ACHN (cell line): ENCODE measurements around the gene GNG14.
"Not testable (repeated sequence)": the region's sequence is repeated elsewhere in the genome, so short reads cannot be mapped to it uniquely, and the experiment has no call there.

Experiments
- DNase-seq: peaks from one replicate; pipeline ENCODE4 v3.0.0-alpha.2; 2015
- in situ Hi-C: cut with HindIII; loops from 2 replicates; pipeline ENCODE4 v1.10.0; 2017; ENCODE audit warnings: low sequenced_read_pairs, low pct_ligation_motif_present, low pct_unique_long_range_greater_than_20kb

Gene GNG14

DNA sequence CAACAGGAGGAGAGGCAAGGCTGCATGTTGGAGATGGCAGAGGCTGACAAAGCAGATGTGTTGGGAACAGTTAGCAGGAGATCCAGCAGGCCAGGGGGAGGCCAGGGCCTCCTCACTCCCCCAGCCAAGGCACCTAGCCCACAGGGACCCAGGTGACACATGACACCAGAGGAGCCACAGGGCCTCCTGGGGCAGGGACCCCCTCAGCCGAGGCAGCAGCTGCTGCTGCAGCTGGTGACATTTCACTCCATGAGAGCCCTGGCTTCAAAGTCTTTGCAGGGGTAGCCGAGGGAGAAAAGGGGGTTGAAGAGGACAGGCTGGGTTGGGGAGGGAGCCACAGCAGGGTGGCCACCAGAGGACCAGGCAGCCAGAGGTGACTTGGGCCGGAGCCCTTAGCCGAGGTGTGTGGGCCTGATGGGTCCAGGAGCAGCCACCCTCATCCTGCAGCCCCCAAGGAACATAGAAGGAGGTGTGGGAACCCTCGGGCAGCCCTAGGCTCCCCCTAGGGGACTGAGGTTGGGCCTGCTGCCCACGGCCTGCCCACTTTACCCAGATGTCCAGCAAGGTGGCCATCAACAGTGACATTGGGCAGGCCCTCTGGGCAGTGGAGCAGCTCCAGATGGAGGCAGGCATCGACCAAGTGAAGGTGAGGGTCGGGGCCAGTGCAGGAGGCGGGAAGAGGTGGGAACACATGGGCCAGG lies at the start of gene GNG14:
Gene GNG14, plus strand, starts transcription at position 503 of the 701 bp plus-strand sequence. Its CDS starts 51 bp downstream, at position 554.
- in situ Hi-C loops: no loop called here
- DNase-seq: no peak

DNA sequence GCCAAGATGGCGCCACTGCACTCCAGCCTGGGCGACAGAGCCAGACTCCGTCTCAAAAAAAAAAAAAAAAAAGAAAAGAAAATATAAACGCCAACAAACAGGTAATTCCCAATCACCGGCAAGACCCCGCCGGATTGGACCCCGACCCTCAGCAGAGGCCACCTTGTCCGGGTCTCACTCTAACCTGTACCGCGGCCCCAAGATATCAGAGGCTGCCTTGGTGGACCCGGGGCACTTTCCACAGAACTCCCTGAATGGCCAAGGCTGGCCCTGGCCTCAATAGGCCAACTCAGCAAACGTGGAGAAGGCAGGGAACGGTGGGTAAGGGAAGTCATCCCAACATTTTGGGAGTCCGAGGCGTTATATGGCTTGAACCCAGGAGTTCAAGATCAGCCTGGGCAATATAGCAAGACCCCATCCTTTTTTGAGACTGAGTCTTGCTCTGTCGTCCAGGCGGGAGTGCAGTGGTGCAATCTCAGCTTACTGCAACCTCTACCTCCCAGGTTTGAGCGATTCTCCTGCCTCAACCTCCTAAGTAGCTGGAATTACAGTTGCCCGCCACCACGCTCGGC lies 49.1 kb upstream of the GNG14 start:
- no peak for DNase-seq
- in situ Hi-C loops: no loop called here

GRCh38 chr19:12639901-12640613 lies 47.7 kb upstream of the GNG14 start:
- in situ Hi-C loops: no loop called here
- DNase-seq: no peak

- in situ Hi-C loops: no loop called here
- DNase-seq: no peak
These were observed 46.3 kb upstream of the GNG14 start for GRCh38 chr19:12641456-12641855.

GRCh38 chr19:12642506-12642905 lies 45.3 kb upstream of the GNG14 start:
- DNase-seq: no peak
- in situ Hi-C loops: no loop called here

DNA sequence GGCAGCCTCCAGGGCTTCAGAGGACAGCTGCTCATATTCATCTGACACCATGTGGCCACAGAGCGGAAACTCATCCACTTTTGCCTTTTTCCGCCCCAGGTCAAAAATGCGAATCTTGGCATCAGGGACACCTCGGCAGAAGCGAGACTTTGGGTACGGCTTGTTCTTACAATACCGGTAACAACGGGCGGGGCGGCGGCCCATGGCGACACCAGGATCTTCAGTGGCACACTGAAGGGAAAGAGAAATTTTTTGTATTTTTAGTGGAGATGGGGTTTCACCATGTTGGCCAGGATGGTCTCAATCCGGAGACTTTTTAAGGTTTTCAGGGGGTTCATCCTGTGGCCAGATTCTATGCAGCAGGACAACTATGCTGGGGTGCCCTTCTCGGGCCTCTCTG lies 44.1 kb upstream of the GNG14 start:
- in situ Hi-C loops, DNase-seq: not testable (repeated sequence)

- no peak for DNase-seq
- in situ Hi-C loops: no loop called here
These were observed 41.2 kb upstream of the GNG14 start for GRCh38 chr19:12646551-12646950.

- no peak for DNase-seq
- in situ Hi-C loops: no loop called here
These were observed 40.8 kb upstream of the GNG14 start for GRCh38 chr19:12647047-12647446.

- no peak for DNase-seq
- in situ Hi-C loops: no loop called here
These were observed 40.2 kb upstream of the GNG14 start for GRCh38 chr19:12647490-12648071.

DNA sequence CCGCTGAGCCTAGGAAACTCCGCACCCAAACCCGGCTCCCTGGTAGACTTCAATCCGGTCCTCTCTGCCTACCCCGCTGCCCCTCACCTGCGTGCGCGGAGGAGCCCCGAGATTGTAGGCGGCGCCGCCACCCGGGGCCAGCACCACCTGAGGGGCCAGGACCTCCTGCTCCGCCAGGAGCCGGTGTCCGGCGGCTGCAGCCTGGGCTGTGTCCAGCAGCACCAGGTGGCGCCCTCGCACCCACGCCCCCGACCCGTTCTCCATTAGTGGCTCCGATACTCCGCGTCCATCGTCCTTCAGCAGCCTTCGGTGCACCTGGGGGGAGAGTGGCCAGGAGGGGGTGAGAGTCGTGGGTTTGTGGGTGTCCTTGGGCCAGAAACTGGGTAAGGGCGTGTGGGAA lies 39.7 kb upstream of the GNG14 start:
- in situ Hi-C loops: no loop called here
- DNase-seq: no peak

- in situ Hi-C loops: no loop called here
- DNase-seq: no peak
These were observed 37.9 kb upstream of the GNG14 start for GRCh38 chr19:12649941-12650340.

GRCh38 chr19:12652219-12652618 lies 35.6 kb upstream of the GNG14 start:
- no peak for DNase-seq
- in situ Hi-C loops: no loop called here

DNA sequence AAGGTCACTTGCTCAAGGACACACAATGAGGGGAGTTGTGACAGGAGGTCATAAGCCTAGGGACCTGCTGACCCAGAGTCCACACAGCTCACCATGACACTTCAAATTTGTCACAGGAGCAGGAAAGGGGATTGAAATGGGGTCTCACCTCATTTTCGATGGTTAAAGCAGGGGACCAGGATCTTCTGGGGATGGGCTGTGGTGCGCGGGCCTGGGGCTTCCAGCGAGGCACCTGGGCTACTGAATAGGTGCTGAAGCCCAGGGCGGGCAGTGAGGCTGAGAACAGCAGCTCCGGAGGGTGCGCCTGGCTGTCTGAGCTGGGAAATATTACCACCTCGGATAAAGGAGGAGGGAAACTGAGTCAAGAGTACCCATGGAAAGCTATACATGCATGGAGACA lies 32.3 kb upstream of the GNG14 start:
- in situ Hi-C loops: no loop called here
- no peak for DNase-seq

DNA sequence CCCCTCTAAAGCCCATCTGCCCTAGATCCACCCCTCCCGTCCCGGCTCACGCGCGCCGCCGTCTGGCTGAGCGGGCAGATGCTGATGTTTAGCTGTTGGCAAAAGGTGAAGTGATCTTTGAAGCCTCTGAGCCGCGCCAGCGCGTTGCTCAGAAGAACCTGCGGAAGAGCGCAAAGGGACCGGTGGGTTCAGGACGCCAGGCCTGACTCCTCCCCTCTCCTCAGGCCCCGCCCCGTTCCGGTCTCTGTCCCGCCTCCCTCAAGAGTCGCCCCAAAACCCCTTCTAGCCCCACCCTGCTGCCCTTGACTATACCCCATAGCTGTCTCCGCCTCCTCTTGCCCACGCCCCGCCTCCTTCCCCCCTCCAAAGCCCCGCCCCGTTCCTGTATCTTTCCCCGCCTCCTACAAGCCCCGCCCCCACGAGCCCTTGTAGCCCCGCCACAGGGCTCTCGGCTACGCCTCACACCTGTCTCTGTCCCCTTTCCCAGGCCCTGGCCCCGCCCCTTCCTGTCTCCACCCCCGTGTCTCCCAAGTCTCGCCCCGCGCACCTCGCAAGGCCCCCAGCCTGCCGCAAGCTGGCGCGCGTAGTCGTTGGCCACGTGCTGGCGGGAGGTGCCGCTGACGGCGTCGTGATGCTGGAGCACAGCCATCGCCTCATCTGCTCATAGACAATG lies 30.8 kb upstream of the GNG14 start:
- in situ Hi-C loops: no loop called here
- DNase-seq: no peak

DNA sequence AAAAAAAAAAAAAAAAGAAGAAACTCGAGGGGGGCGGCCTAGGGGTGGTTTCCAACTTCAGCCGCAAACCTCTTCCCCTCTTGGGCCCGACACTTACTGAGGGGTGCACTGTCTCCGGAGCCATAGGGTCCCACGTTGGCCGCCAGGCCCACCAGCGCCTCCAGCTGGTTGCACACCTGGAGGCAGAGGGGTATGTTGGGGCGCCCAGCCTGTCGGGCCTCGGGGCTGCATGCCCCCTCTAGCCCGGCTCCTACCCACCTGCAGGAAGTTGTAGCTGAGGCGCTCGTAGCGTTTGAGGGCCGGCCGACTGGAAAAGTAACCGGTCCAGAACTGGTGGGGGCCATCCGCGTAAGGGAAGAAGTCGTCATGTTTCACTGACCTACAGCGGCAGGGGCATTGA lies 29.8 kb upstream of the GNG14 start:
- no peak for DNase-seq
- in situ Hi-C loops: no loop called here

- in situ Hi-C loops: no loop called here
These were observed 26.8 kb upstream of the GNG14 start for GRCh38 chr19:12660980-12661379.

GRCh38 chr19:12664406-12665280 lies 23.2 kb upstream of the GNG14 start:
- in situ Hi-C loops: no loop called here
- DNase-seq: no peak

More at GRCh38 chr19:12660980-12661379, 26.8 kb upstream of the GNG14 start:
- DNase-seq: no peak

DNA sequence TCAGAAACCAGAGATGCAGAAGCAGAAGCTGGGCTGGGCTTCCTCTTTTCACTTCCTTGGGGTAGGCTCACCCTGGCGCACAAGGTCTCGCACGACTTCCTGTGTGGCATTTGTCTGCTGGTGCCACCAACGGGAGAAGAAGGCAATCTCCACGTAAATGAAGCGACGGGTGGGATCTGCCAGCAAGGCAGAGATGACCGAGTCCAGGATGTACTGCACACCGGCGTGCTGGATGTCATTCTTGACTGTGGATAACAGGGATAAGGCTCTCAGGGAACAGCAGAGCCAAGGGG lies 22.6 kb upstream of the GNG14 start:
- in situ Hi-C loops: no loop called here
- no peak for DNase-seq
